GM19455 (cell line): ENCODE results near the gene ARID4B.
"Not testable (repeated sequence)": the region's sequence is repeated elsewhere in the genome, so short reads cannot be mapped to it uniquely, and the experiment has no call there.

ENCODE experiments used
- ATAC-seq: cut with Tn5 transposase; IDR thresholded peaks from one replicate; pipeline ENCODE4 v1.9.1; 2021; ENCODE audit not compliant: unreplicated experiment

ARID4B gene

GRCh38 chr1:235229868-235230267 is 98.1 kb downstream of the ARID4B start:
- no peak for ATAC-seq

DNA sequence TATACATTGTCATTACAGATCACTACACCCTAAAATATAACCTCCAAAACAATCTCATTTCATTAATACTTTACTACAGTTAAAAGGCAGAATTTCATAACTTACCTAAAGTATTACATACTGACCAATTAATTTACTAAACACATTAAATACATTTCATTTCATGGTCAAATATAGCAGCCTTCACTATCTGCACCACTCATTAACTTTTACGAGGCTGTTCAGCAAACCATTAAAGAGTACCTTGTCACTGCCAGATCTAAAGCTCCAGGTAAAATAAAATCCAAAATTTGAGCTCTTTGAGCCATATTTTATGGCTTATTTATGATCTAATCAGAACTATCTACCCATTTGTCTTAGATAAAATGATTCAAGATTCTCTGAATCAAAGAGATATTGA is 100.6 kb downstream of the ARID4B start:
- ATAC-seq = no peak

- ATAC-seq = no peak
Observed at GRCh38 chr1:235226933-235227332, 101.0 kb downstream of the ARID4B start.

GRCh38 chr1:235225299-235225698 is 102.7 kb downstream of the ARID4B start:
- ATAC-seq = no peak

DNA sequence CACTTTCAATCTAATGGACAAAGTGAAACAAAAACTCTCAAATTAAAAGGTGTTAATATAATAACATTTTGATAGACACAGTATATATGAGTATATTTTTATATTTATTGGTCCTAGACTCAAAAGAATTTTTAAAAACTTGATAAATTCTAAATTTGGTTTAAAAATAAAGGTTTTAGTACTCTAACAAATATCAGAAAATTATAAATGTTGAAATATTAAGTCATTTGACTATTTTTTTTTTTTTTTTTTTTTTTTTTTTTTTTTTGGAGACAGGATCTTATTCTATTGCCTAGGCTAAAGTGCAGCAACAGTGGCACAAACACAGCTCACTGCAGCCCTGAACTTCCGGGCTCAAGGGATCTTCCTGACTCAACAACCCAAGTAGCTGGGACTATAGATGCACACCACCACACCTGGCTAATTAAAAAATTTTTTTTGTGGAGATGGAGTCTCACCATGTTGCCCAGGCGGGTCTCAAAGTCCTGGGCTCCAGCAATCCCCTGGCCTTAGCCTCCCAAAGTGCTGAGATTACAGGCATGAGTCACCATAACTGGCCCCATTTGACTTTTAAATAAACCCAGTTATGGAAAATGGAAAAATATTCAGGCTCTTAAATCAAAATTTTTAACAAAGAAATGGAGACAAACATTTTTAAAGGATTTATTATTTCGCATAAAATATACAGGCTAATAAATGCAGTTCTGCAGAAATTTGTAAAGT is 106.2 kb downstream of the ARID4B start:
- no peak for ATAC-seq

- ATAC-seq = no peak
Observed at GRCh38 chr1:235215453-235215852, 112.5 kb downstream of the ARID4B start.

DNA sequence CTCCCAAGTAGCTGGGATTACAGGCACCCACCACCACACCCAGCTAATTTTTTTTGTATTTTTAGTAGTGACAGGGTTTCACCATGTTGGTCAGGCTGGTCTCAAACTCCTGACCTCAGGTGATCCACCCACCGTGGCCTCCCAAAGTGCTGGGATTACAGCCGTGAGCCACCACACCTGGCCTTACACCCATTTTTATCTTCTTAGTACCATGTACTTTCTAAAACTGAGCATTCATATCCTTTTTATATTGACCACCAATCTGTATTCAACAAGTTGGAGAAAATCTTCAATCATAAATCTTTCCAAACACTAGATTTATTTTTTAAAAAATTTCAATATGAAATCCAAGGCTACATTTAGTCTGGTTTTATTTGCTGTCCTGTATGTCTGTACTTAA is 113.0 kb downstream of the ARID4B start:
- ATAC-seq = not testable (repeated sequence)

- no peak for ATAC-seq
Observed at GRCh38 chr1:235213752-235214151, 114.2 kb downstream of the ARID4B start.

- no peak for ATAC-seq
Observed at GRCh38 chr1:235211517-235211916, 116.5 kb downstream of the ARID4B start.

DNA sequence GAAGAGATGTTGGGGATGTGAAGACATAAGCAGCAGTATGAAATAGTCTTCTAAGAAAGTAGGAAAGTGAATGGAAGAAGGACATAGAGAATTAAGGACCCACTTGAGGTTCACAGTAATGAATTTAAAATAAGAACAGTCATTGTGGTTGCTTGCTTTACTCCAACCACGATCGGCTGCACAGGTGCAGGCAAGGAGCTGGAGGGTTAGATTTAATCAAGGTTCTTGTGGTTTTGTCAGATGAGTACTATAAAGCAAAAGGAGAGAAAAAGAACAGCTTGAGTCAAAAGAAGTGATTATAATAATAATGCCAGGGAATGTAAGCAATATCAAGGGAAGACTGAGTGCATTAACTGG is 120.8 kb downstream of the ARID4B start:
- ATAC-seq = no peak

DNA sequence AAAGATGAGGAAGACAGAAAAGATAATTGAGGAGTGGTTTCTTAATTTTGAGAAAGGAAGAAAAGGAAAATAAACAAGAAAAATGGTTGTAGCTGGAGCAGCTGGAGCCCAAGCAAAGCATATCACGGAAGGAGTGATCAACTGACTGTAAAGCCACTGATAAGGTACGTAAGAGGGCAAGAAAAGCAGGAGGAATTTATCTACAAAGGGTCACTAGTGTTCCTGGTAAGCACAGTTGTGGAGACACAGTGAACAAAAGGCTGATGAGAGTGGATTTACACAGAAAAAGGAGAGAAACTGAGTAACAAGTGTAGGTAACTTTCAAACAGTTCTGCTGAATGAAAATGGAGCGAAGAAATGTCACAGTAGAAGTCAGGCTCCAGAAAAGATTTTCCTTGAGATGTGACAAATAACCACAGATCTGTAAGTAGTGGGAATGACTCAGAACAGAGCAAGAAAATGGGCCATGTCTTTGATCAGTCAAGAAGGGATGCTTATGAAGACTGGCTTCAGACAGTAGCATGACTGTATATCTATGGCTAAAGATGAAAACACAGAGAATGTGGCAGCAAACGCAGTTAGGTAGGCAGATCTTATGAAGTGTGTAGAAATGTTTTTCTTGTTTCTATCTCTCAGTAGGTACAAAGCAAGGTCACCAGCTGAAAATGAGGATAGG is 121.3 kb downstream of the ARID4B start:
- ATAC-seq = no peak

DNA sequence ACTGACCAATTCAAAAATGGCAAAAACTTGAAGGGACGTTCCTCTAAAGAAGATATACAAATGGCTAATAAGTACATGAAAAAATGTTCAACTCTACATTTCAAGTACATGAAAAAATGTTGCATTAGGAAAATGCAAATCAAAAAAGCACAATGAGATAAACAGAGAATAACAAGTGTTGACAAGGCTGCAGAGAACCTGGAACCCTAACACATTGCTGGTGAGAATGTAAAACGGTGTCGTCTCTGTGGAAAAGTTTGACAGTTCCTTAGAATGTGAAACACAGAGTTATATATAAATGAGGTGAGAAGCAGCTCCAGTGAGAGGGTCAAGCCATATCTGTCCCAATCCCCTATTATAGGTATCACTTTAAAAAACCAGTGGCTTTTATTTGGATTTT is 122.3 kb downstream of the ARID4B start:
- no peak for ATAC-seq

DNA sequence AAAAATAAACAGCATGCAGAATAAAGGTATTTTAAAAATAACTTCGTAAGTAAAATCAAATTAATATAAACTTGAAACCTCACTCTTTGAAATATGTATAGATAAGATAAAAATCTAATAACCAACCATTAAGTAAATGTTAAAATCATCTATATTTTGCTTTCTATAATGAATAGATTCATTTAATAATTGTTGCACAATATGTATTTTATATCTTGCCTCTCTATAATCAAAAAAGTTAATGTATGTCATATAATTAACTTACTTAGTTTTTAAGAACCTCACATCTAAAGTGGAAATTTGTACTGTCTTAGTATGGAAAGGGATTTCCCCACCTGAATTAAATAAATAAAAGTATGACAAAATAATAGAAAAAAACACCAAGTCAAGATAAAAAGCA is 124.6 kb downstream of the ARID4B start:
- ATAC-seq = no peak

DNA sequence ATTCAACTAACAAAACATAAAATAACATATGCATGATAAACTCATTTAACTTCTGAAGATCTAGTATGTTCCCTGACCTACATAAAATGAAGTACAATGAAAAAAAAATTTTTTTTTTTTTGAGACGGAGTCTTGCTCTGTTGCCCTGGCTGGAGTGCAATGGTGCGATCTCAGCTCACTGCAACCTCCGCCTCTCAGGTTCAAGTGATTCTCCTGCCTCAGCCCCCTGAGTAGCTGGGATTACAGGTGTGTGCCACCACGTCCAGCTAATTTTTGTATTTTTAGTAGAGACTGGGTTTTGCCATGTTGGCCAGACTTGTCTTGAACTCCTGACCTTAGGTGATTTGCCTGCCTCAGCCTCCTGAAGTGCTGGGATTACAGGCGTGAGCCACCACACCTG is 125.5 kb downstream of the ARID4B start:
- not testable (repeated sequence) for ATAC-seq

GRCh38 chr1:235199441-235199840 is 128.5 kb downstream of the ARID4B start:
- no peak for ATAC-seq

GRCh38 chr1:235190431-235190830 is 137.5 kb downstream of the ARID4B start:
- no peak for ATAC-seq

GRCh38 chr1:235187316-235187715 is 140.7 kb downstream of the ARID4B start:
- no peak for ATAC-seq

DNA sequence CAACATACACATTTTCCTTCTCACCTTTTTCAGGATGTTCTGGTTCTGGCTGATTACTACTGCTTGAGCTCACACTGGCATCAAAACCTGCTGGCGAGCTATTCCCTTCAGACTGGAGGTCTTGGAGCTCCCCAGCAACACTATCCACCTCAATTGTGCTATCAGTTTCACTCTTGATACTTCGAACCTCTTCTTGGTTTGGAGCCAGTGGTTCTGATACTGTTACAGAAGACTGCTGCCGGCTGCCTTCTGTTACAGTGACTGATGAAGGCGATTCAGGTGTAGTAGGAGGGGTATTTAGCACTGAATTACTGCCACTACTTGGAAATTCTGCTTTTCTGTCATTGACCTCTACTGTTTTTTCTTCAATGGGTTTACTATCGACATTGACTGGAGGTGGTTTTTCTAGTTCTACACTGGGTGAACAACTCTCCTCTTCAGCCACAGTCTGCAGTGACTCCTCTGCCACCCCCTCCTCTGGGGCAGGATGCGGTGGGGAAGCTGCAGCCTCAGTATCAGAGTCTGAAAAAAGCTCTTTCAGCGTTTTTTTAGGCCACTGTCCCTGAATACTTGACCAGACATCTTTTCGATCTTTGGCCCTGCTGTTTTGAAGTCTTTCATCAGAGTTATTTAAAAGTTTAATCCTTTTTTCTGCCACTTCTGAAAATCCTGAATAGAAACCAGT is 146.3 kb downstream of the ARID4B start:
- ATAC-seq = no peak

DNA sequence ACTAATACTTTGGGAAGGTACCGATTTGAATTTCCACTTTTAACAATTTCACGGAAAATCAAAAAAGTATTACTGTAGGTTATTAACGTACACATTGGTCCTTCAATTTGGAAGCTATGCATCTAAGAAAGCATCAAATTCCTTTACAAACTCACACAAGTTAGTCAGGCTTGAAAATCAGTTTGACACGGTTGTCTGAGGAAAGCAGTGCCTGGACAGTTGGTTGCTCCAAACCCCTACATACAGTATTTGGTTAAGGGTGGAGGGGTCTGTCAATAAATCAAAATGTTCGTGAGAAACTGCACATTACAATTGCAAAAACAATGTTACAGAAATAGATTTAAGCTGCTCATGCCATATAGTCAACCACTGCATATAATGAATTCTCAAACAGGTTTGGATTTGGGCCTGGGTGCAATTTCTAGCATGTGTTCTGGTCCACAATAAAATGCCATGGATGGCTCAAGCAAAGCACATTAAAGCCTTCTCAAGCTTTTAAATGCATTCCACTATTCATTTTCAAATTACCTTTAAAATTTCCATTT is 147.0 kb downstream of the ARID4B start:
- no peak for ATAC-seq

- ATAC-seq = no peak
Observed at GRCh38 chr1:235176486-235176885, 151.5 kb downstream of the ARID4B start.

GRCh38 chr1:235169986-235170385 is 158.0 kb downstream of the ARID4B start:
- ATAC-seq = no peak

GRCh38 chr1:235168375-235168774 is 159.6 kb downstream of the ARID4B start:
- ATAC-seq = no peak
